NCI-H510A (cell line): ENCODE data around the gene TNFSF8.
A peak's percentile ranks its signal among the peaks of the same experiment; 100 is the strongest.

Experiments
- DNase-seq: peaks from one replicate; lab custom pipeline; 2025; lab: John Stamatoyannopoulos, UW

TNFSF8 gene

DNA sequence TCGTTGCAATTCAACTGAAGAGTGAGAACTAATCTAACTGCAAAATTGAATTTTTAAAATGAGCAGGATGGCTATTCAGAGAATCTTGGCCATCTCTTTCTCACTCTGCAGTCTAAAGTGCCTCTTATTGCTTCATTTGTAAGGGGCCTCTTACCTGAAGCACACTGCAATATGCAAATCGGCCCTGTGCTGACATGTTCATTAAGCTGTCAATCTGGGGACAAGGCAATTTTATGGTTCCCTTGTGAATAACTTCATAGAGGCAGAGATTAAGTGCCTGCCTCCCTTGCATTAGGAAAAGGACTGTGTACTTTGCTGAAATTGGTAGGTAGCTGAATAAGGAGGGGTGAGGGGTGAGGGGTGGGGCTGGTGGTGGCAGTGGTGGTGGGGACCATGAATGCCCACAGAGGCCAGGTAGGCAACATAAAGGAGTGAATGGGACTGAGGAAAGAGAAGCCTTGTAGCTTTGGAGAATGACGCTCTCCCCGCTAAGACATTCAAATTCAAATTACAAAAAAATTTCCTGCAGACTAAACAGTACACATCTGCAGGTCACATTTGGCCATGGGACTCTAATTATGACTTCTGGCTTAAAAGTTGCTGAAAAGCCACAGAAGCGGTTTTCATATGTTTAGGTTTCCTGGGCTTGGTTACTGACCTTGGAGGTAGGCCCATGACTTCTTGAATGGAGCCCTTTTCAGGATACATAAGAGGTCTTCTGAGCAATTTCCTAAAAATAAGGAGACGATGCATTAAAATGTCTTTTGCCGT is 25.0 kb downstream of the TNFSF8 start:
- DNase-seq: no peak

DNA sequence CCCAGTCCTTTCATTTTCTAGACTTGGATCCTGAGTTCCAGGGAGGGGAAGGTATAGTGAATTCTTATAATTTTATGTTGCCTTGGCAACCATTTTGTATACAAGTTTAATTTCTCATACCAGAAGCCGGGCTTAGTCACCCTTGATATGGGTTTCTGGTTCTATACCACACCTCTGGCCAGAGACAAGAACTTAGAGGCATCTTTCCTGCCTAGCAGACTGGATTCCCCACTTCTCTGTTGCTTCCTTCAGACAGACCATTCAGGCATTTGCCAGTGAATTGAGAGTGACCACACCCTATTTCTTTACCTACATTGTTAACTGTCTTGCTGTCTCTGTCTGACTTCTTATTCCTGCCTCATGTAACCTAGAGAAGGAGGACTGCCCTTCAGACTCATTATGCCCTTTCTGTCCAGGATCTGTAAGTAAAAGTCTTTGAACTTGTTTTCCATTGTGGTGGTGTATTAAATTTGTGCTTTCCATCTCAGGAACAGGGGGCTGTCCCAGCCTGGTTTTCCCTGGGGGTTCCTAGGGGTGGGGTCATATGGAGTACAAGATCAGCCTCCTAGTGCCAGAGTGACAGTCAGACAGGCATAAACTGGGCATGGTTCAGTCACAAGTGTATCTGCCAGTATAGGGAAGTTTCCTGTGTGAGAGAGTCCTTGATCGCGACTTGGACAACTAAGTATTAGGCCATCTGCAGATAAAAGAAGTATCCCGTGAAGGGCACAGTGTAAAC is 27.4 kb downstream of the TNFSF8 start:
- DNase-seq: no peak

DNA sequence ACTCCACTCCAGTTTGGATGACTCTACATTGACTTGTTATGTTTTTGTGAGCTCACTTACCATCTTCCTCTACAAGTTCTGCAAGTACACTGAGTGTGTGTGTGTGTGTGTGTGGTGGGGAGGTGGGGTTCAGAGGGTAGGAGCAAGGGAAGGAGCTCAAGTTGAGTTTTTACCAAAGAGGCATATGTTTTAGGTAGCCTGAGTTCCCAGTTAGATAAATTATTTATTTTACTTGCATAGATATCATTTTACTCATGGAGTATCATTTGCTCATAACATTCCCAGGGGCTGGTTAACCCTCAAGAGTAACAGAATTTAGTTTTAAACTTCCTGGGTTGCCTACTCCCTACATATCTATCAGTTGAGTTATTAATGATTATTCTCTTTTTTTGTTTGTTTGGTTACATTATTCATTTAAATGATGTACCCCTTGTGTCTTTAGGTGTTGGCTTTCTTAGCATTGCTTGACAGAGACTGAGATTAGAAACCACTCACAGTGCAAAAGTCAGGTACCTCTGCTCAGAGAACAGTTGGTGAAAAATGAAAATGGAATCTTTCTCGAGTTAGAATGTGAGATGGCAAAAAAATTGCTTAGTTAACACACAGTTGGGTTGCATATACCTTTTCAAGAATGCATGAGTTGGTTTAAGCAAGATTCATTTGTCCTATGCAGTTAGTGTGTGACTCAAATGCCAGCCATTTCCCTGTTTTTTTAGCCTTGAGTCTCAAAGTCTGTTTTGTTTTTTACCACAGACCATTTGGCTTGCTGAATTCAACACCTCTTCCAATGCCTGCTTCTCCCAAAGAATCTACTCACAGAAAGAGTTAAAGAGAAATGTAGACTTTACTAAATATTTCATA is 29.2 kb downstream of the TNFSF8 start:
- DNase-seq: no peak

DNA sequence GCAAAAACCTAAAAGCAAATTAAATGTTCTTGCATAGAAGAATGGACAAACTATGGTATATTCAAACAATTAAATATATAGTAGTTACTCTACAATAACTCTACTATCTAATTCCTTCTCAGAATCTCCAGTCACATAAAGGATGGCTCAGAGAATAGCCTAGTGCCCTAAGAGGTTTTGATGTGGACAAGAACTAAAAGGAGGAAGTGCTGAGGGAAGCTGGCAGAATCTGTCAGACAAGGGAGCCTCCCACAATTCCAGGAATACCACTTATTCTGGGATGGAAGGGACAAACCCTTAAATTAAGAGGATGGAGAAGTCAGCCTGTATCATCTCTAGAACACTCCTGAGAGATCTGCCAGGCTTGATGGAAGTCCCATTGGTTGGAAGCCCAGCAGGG is 30.4 kb downstream of the TNFSF8 start:
- no peak for DNase-seq

DNA sequence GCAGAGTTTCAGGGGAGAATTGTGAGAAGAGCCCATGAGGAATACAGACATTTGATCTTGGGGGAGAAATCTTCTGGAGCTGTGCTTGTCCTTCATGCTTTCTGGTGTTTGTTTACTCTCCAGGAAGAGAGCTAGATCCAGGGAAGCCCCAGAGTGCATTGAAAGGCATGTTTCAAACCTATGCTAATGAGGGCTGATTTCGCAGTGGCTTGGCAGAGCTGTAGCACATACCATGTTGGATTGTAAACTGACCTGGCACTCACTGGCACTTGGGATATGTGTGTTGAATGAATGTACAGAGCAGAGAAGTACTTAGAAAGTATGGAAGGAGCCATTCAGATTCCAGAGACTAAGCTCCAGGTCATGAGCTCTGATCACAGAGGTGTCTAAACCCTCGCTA is 30.9 kb downstream of the TNFSF8 start:
- peak; percentile 56 for DNase-seq

DNA sequence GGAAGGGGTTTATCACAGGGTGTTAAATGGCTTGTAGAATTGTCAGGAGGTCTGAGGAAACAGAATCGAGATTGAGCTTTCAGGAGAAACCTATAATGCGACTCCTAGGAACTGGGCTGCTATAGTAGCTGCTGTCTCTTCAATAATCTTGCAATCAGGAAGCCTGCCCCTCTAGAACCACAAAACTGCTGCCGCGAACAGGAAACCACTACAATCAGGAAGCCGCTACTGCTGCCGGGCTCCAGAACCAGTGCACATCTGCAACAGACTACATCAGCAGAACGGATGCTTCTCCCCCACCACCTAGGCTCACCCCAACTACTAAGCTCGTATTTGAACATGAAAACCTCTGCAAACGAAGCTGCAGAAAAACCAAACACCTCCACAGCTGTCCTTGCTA is 31.6 kb downstream of the TNFSF8 start:
- DNase-seq: no peak

DNA sequence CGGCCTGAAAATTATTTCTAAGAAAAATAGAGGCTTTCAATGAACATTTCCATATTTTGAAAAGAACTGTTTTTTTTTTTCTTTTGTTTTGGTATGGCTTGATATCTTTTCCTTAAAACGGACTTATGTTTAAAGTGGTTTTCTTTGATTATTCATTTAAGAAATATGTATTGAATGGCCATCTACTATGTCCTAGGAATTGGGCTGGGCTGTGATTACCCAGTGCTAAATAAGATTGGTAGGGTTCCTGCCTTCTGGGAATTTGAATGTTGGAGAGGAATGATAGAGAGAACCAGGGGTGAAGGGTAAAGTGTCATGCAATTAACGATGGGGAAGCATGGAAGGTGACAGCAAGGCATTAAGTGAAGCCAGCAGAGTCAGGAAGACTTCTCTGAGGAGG is 33.2 kb downstream of the TNFSF8 start:
- no peak for DNase-seq

DNA sequence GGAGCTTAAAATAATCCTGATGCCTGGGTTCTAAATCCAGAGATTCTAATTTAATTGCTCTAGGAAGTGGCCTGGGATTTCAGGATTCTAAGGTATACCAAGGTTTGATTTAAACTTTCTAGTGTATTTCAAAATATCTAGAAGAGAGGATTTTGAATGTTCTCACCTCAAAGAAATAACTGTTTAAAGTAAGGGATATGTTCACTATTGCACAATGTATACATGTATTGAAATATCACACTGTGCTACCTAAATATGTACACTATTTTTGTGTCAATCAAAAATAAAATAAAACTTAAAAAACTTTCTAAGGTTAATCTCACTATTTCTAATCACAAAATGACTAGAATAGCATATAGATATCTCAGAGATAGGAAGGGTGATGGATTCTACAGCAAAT is 34.0 kb downstream of the TNFSF8 start:
- no peak for DNase-seq

DNA sequence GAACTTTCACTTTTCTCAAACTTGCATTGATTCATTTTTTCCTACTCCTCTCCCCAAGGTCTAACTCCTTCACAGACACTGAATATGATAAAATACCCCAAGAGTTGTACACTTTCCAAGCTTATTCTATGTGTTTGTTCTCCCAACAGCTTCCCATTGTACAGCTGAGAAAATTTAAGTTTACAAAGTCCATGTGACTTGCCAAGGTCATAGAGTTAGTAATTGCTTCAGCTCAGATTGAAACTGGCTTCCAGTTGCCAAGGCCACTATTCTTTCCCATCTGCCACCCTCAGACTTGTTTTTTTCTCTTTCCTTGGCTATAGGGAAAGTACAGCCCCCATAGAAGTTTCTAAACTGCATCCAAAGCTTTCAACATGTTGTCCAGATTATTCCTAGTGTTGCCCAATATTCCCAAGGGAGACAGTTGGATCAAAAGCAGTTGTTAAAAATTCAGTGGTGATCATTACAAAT is 34.8 kb downstream of the TNFSF8 start:
- no peak for DNase-seq

DNA sequence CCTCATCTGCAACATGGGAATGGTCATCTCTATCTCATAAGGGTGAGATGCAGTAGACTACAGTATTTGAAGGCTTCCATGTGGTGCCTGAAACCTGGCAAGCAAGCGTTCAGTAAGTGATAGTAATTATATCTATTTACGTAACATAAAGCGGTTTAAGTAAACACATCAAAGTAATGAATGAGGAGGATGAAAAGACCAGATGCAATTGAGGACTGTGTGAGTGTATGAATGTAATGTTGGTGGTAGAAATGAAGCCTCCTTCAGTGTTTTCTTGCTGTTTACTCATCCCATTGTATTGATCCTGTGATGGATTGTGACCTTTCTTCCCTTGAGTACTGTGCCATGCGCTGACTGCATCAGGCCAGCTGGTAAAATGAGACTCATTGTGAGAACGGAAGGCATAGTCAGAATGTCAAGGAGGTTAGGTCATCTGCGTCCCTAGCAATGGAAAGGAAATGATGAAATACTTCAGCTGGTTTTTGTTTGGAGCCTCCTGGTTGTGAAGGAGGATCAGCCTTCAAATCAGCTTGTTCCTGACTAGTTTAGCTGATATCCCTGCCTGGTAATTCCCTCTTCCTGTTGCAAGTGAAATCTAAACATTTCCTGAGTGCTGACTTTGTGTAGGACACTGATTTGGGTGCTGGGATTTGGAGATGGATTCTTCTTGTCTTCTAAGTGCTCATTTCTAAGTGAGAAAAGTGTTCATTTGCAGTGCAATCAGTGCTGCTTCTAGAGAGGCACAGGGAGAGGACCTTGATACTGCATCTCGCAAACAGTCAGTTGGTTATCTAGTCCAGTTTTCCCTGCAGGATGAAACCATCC is 35.6 kb downstream of the TNFSF8 start:
- peak; percentile 47 for DNase-seq

DNA sequence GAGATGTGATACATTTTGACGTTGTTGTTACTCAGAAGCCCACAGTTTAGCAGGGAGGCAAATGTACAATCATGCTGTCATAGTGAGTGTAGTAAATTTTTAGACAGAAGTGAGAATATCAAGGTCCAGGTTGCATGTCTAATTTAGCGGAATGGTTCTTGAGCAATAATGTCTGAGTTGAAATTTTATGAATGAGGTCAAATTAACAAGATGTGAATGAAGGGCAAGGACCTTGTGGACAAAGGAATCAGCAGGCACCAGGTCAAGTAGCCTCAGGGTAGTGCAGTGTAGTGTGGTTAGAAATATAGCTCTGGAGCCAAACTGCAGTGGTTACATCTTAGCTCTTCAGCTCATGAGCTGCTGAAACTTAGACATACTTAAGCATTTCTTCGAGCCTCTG is 36.2 kb downstream of the TNFSF8 start:
- DNase-seq: no peak

DNA sequence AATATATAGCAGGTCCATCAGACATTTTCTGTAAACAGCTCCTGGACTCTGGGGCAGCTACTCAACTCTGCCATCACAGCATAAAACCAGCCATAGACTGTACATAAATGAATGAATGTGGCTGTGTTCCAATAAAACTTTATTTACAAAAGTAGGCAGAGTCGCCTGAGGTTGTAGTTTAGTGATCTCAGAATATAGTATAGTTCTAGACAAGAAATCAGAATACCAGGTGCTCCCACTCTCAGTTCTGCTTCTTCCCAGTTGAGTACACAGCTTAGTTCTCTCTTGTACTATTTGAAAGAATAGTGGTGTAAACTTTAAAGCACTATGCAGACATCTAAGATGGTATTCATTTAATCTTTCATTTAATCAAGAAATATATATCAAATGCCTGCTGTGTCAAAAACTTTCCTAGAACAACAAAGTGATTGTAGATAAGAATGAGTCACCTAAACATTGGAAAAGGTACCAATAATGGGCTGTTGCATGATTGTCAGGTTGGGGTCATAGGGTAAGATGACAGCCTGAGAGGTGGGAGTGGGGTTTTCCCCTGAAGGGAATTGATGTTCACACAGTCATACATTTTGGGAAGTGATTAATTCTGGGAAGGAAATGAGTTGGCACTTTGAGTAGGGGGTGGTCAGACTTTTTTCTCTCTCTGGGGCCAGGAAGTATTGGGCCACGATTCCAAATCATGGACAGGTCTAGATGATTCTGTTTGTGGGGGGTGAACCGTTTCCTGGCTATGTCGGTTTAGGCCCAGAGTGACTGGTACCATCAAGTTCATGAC is 37.0 kb downstream of the TNFSF8 start:
- DNase-seq: no peak

DNA sequence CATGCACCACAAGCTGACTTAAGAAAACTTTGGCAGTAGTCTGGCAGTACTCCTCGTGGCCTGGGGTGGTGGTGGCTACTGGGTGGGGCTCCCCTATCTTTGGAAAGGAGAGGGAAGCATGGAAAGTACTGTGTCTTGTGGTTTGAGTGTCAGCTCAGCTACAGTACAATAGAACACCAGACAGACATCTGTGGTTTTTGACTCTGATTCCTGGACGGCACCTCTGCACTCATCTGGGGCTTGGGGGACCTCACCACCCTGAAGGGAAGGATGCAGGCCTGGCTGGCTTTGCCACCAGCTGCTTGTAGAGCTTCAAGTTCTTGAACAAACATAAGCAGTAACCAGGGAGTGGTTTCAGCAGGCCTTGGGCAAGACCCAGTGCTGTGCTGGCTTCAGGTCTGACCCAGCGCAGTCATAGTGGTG is 40.6 kb downstream of the TNFSF8 start:
- DNase-seq: peak; percentile 48

DNA sequence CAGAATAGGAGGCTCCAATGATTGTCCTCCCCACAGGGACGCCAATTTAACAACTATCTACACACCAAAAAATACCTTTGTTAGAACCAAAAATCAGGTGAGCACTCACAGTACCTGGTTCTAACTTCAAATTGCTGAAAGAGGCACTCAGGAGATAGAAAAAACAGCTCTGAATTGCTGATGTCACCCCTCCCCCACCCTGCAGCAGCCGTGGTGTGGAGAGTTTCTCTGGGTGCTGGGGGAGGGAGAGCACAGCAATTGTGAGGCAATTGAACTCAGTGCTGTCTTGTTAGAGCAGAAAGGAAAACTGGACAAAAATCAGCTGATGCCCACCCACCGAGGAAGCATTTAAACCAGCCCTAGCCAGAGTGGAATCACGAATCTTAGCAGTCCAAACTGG is 41.8 kb downstream of the TNFSF8 start:
- DNase-seq: peak; percentile 51

DNA sequence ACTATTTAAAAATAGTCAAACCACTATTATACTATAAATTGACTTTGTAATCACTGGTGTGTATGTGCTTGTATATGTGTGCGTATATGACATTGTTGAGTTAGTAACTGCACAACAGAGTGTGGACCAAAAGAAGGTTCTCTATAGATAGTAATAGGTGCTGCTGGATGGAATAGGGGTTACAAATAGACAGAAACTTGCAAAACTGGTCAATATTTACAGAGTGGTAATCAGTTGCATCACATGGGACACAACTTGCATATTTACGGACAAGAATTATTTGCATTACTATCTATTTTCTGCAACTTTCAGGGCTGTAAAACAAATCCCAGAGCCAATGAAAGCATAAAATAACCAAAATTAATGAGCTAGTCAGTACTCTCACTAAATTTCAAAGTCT is 42.4 kb downstream of the TNFSF8 start:
- DNase-seq: no peak

DNA sequence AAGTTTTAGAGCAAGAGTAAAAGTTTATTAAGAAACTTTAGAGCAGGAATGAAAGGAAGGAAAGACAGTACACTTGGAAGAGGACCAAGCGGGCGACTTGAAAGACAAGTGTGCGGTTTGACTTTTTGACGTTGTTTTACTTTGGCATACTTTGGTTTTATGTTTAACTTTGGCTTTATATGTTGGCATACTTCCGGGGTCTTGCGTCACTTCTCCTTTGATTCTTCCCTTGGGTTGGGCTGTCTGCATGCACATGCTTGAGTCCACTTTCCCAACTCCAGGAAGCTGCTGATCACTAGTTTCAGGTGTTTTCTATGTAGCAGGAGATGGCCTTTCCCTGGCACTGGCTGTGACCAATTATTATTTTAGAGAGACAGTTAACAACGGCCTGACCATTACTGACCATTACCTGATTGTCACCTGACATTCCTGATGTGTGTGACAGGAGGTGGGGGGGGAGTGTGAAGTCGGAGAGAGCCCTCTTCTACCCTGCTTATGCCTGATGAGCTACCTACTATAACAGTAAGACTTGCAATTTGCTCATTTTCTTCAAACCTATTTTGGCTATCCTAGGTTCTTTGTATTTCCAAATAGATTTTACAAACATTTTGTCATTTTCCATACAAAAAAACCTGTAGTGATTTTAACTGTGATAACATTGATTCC is 45.5 kb downstream of the TNFSF8 start:
- DNase-seq: no peak

DNA sequence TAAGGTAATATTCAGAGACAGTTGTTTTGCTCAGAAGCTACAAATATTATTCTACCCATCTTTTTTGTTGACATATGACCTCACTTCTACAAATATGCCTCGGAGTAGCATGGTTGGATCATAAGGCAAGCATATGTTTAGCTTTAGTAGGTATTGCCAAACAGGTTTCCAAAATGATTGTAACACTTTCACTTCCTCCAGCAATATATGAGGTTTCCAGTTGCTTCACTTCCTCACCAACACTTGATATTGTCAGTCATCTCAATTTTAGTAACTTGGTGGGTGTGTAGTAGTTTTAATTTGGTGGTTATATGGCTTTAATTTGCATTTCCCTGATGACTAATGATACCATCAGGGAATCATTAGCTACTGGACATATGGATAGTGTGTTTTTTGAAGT is 46.7 kb downstream of the TNFSF8 start:
- no peak for DNase-seq

DNA sequence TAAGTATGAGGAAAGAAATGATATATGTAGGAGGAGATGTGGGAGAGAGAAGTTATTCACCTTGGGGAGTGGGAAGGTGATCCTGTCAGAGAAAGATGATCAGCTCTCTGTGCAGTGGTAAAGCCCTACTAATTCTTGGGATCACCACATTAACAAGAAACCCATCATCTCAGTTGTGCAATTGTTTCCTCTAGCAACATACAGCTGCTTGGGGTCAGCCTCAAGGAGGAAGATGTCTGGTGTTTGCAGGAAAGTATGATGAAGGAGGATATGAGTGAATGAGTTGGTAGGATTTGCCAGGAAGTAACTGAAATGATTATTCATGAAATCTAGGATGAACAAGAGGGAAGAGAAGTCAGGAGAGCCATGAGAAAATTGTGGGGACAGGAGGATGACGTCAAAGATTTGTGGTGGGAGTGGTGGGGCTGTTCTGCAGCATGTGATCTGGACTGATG is 50.1 kb downstream of the TNFSF8 start:
- DNase-seq: no peak

DNA sequence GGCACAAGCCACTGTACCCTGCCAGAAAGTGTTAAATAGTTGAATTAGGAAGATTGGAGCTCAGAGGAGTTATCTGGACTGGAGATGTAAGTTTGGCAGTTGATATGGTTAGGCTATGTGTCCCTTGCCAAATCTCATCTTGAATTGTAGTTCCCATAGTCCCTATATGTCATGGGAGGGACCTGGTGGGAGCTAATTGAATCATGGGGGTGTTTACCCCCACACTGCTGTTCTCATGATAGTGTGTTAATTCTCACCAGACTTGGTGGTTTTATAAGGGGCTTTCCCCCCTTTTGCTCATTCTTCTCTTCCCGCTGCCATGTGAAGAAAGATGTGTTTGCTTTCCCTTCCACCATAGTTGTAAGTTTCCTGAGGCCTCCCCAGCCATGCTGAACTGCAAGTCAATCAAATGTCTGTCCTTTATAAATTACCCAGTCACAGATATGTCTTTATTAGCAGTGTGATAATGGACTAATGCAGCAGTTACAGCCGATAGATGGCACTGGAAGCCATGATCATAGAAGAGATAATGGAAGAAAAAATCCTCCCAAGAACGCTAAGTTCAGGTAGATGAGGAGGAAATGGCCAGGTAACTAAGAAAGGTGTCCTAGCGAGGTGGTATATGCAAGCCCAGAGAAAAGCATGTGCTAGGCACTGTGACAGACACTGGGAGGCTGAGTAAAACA is 51.4 kb downstream of the TNFSF8 start:
- no peak for DNase-seq

DNA sequence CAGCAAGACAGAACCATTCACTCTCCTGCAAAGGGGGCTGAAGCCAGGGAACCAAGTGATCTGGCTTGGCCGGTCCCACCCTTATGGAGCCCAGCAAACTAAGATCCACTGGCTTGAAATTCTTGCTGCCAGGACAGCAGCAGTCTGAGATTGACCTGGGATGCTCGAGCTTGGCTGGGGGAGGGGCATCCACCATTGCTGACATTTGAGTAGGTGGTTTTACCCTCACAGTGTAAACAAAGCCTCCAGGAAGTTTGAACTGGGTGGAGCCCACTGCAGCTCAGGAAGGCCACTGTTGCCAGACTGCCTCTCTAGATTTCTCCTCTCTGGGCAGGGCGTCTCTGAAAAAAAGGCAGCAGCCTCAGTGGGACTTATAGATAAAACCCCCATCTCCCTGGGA is 60.5 kb downstream of the TNFSF8 start:
- peak; percentile 16 for DNase-seq
